ENCODE measurements around the gene C16orf92. TPM values are rescaled to one million over a fixed set of nuclear protein-coding genes. Genes with fewer than 3 reads are reported as not detected.

The C16orf92 gene
- total RNA-seq, 4 donors from 2014 or later = not detected

GRCh38 chr16:29975811-29976511, 47.0 kb upstream of the C16orf92 start:
- Histone ChIP-seq H3K36me3 (peaks cover 31 to 48% (median 41%) of the 10 kb centered on the region in 4 donors), H3K27ac (replicated peaks in 1 of 4) (peak overlapping the region; percentile 56 to 93 (median 90)), H3K4me1 (peaks cover 43 to 53% (median 47%) of the 10 kb centered on the region in 4 donors), H3K4me3 (peak overlapping the region; percentile 64 to 98 (median 81)), H3K9me3 (no peaks in the 10 kb centered on the region), H3K27me3 (no peaks in the 10 kb centered on the region)
- WGBS = 15% methylated on average over 6 of the region's 6 CpGs
- intact Hi-C loops (cut with DNase I) = no loop called here
- TF ChIP-seq POLR2A (IDR thresholded peaks at IDR 0.05; ENCODE audit: low read depth) = no peak
- DNase-seq (ENCODE audit: extremely low spot score) = no peak

- Histone ChIP-seq H3K4me1 (peaks cover 43 to 53% (median 47%) of the 10 kb centered on the region in 4 donors), H3K36me3 (peaks cover 44 to 49% (median 47%) of the 10 kb centered on the region in 4 donors), H3K27me3 (no peaks in the 10 kb centered on the region), H3K9me3 (no peaks in the 10 kb centered on the region), H3K4me3 (peak overlapping the region; percentile 1 to 98 (median 74)), H3K27ac (replicated peaks in 1 of 4) (peak overlapping the region; percentile 30 to 93 (median 73))
- no peak for TF ChIP-seq CTCF (IDR thresholded peaks at IDR 0.05)
- TF ChIP-seq POLR2AphosphoS5 (IDR thresholded peaks at IDR 0.05) = no peak
- no peak for TF ChIP-seq EP300 (IDR thresholded peaks at IDR 0.05)
- TF ChIP-seq POLR2A (IDR thresholded peaks at IDR 0.05; ENCODE audit: low read depth) = no peak
- 72% methylated on average over 9 of the region's 9 CpGs for WGBS
- intact Hi-C loops (cut with DNase I) = no loop called here
- DNase-seq (ENCODE audit: extremely low spot score) = no peak
Measured at GRCh38 chr16:29977063-29977825, 45.8 kb upstream of the C16orf92 start.

- Histone ChIP-seq H3K4me1 (peaks cover 39 to 51% (median 44%) of the 10 kb centered on the region in 4 donors), H3K36me3 (peaks cover 52 to 57% (median 54%) of the 10 kb centered on the region in 4 donors), H3K27me3 (no peaks in the 10 kb centered on the region), H3K4me3 (peak overlapping the region in 1 of 4 donors; percentile 24), H3K9me3 (no peaks in the 10 kb centered on the region), H3K27ac (replicated peaks in 1 of 4) (peak overlapping the region in 2 of 4 donors; percentile 58 to 88)
- no peak for DNase-seq (ENCODE audit: extremely low spot score)
- WGBS = 96% methylated on average over 9 of the region's 9 CpGs
- intact Hi-C loops (cut with DNase I) = no loop called here
- TF ChIP-seq POLR2A (IDR thresholded peaks at IDR 0.05; ENCODE audit: low read depth) (no peak), POLR2AphosphoS5 (IDR thresholded peaks at IDR 0.05) (no peak), EP300 (IDR thresholded peaks at IDR 0.05) (no peak)
Measured at GRCh38 chr16:29978081-29978480, 44.9 kb upstream of the C16orf92 start.

- 90% methylated on average over 9 of the region's 9 CpGs for WGBS
- Histone ChIP-seq H3K4me3 (no peak overlapping the region), H3K36me3 (peaks cover 57 to 64% (median 60%) of the 10 kb centered on the region in 4 donors), H3K4me1 (peaks cover 36 to 48% (median 42%) of the 10 kb centered on the region in 4 donors), H3K27me3 (no peaks in the 10 kb centered on the region), H3K27ac (replicated peaks in 1 of 4) (no peak overlapping the region), H3K9me3 (no peaks in the 10 kb centered on the region)
- no peak for DNase-seq (ENCODE audit: extremely low spot score)
- TF ChIP-seq EP300 (IDR thresholded peaks at IDR 0.05) = no peak
- no peak for TF ChIP-seq POLR2A (IDR thresholded peaks at IDR 0.05; ENCODE audit: low read depth)
- no peak for TF ChIP-seq CTCF (IDR thresholded peaks at IDR 0.05)
- no peak for TF ChIP-seq POLR2AphosphoS5 (IDR thresholded peaks at IDR 0.05)
- intact Hi-C loops (cut with DNase I) = no loop called here
Measured at GRCh38 chr16:29978564-29979270, 44.3 kb upstream of the C16orf92 start.

GRCh38 chr16:29982560-29983419, 40.2 kb upstream of the C16orf92 start:
- Histone ChIP-seq H3K27me3 (no peaks in the 10 kb centered on the region), H3K9me3 (no peaks in the 10 kb centered on the region), H3K4me1 (peaks cover 0 to 12% (median 9%) of the 10 kb centered on the region in 4 donors), H3K27ac (replicated peaks in 1 of 4) (no peak overlapping the region), H3K36me3 (peaks cover 94 to 100% (median 100%) of the 10 kb centered on the region in 4 donors), H3K4me3 (no peak overlapping the region)
- WGBS = 88% methylated on average over 21 of the region's 24 CpGs
- intact Hi-C loops (cut with DNase I) = no loop called here
- TF ChIP-seq POLR2AphosphoS5 (IDR thresholded peaks at IDR 0.05) = no peak
- no peak for TF ChIP-seq EP300 (IDR thresholded peaks at IDR 0.05)
- no peak for TF ChIP-seq CTCF (IDR thresholded peaks at IDR 0.05)
- no peak for DNase-seq (ENCODE audit: extremely low spot score)

Measured in esophagus muscularis mucosa (tissue), 4 donors.